Stimulated activated naive CD8-positive, alpha-beta T cell treated with anti-CD3 and anti-CD28 coated beads, Interleukin-15, amount 100 ng/mL, for 72 hours (primary cell): ENCODE data around the gene INAFM2.

Experiments
- ATAC-seq: fragments of 150-1000 bp; cut with Tn5 transposase; 2 replicates; pipeline ENCODE4 v1.10.0; 2021; ENCODE audit warnings: mild to moderate bottlenecking, moderate library complexity
- DNase-seq, 2 donors: peaks; one replicate each; pipeline ENCODE4 v3.0.0; 2021 to 2022
- H3K27ac Mint-ChIP-seq, 2 donors: one replicate each; pipeline ENCODE4 v1.8.0; 2022; ENCODE audit warnings: mild to moderate bottlenecking in 2 of 2, mixed read lengths in 2 of 2, moderate library complexity in 2 of 2
- H3K27me3 Mint-ChIP-seq: one replicate; pipeline ENCODE4 v1.8.0; 2022; ENCODE audit warnings: mixed read lengths
- H3K4me1 Mint-ChIP-seq: one replicate; pipeline ENCODE4 v1.8.0; 2022; ENCODE audit warnings: mild to moderate bottlenecking, mixed read lengths
- H3K4me3 Mint-ChIP-seq, 2 donors: one replicate each; pipeline ENCODE4 v1.8.0; 2022; ENCODE audit warnings: mild to moderate bottlenecking in 2 of 2, mixed read lengths in 2 of 2, moderate library complexity in 1 of 2
- H3K9me3 Mint-ChIP-seq, 2 donors: one replicate each; pipeline ENCODE4 v1.8.0; 2022; ENCODE audit warnings: mixed read lengths in 2 of 2

The INAFM2 gene

GRCh38 chr15:40323239-40323952 lies at the start of gene INAFM2:
Gene INAFM2 (plus strand): TSS chr15:40323692. CDS start chr15:40324056, 364 bp downstream.
- H3K27ac Mint-ChIP-seq = peak within 1 kb of the TSS in 1 of 2 donors; percentile 75
- peak; percentile 90 to 93 for DNase-seq
- peak; percentile 94 for ATAC-seq
- peaks cover 43% of the 10 kb centered on the region for H3K4me1 Mint-ChIP-seq
- H3K4me3 Mint-ChIP-seq = peak within 1 kb of the TSS; percentile 77 to 82
- H3K9me3 Mint-ChIP-seq = no peaks in the 10 kb centered on the region
- H3K27me3 Mint-ChIP-seq = no peaks in the 10 kb centered on the region

- DNase-seq = peak; percentile 88 to 89
- no peak overlapping the region for H3K4me3 Mint-ChIP-seq
- ATAC-seq = peak; percentile 66
- H3K9me3 Mint-ChIP-seq = no peaks in the 10 kb centered on the region
- no peak overlapping the region for H3K27ac Mint-ChIP-seq
- H3K27me3 Mint-ChIP-seq = peaks cover 39% of the 10 kb centered on the region
- H3K4me1 Mint-ChIP-seq = peaks cover 17% of the 10 kb centered on the region
Measured at GRCh38 chr15:40274350-40275274, 48.9 kb upstream of the INAFM2 start.

GRCh38 chr15:40275523-40275922 lies 48.0 kb upstream of the INAFM2 start:
- no peak for DNase-seq
- H3K9me3 Mint-ChIP-seq = no peaks in the 10 kb centered on the region
- H3K4me3 Mint-ChIP-seq = no peak overlapping the region
- peaks cover 48% of the 10 kb centered on the region for H3K27me3 Mint-ChIP-seq
- ATAC-seq = no peak
- H3K27ac Mint-ChIP-seq = no peak overlapping the region
- peaks cover 17% of the 10 kb centered on the region for H3K4me1 Mint-ChIP-seq

DNA sequence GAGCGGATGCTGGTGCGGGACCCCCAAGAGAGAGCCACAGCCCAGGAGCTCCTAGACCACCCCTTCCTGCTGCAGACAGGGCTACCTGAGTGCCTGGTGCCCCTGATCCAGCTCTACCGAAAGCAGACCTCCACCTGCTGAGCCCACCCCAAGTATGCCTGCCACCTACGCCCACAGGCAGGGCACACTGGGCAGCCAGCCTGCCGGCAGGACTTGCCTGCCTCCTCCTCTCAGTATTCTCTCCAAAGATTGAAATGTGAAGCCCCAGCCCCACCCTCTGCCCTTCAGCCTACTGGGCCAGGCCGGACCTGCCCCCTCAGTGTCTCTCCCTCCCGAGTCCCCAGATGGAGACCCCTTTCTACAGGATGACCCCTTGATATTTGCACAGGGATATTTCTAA lies 47.5 kb upstream of the INAFM2 start:
- Mint-ChIP-seq H3K27ac (no peak overlapping the region), H3K4me3 (no peak overlapping the region), H3K4me1 (peaks cover 19% of the 10 kb centered on the region), H3K27me3 (peaks cover 52% of the 10 kb centered on the region), H3K9me3 (no peaks in the 10 kb centered on the region)
- DNase-seq (no peak), ATAC-seq (no peak)

- no peak overlapping the region for H3K27ac Mint-ChIP-seq
Measured at GRCh38 chr15:40276927-40277326, 46.6 kb upstream of the INAFM2 start.

DNA sequence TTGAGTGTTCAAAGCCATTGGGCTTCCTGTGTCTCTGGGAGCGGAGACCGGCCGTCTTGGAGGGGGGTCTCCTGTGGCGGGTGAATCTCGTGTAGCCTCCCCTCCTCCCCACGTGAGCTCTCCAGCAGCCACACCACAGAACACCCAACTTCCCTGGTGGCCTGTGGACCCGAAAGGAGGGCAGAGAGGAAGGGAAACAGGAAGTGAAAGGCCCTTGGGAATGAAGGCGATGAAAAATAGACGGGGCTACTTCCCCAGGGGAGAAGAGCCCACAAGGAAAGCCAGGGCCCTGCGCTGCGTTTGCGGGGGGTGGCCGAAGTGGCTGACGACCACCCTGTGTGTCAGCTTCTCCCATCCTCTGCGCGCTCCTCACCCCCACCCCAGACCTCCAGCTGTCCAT lies 46.0 kb upstream of the INAFM2 start:
- ATAC-seq = no peak
- H3K9me3 Mint-ChIP-seq = no peaks in the 10 kb centered on the region
- H3K27me3 Mint-ChIP-seq = peaks cover 58% of the 10 kb centered on the region
- no peak for DNase-seq
- H3K4me3 Mint-ChIP-seq = no peak overlapping the region
- H3K4me1 Mint-ChIP-seq = peaks cover 23% of the 10 kb centered on the region
- no peak overlapping the region for H3K27ac Mint-ChIP-seq

More at GRCh38 chr15:40276927-40277326, 46.6 kb upstream of the INAFM2 start:
- Mint-ChIP-seq H3K27me3 (peaks cover 58% of the 10 kb centered on the region), H3K4me3 (no peak overlapping the region), H3K9me3 (no peaks in the 10 kb centered on the region), H3K4me1 (peaks cover 23% of the 10 kb centered on the region)
- DNase-seq (no peak), ATAC-seq (no peak)

DNA sequence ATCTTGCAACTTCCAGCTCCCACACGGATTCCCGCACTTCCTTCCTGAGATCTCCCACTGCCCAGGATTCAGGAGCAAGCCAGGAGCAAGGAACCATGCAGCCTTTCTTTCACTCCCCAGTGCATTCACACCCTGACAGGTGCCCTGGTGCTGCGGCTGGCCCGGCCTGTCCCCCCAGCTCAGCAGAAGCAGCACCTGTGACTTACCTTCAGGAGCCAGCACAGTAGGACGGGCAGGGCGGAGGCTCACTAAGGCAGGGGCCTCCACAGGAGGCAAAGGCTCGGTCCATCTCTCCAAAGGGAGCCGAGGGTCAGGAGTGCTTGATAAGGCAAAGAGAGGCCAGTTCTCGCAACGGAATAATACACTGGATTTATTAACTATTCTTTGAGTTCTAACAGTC lies 45.5 kb upstream of the INAFM2 start:
- Mint-ChIP-seq H3K27me3 (peaks cover 64% of the 10 kb centered on the region), H3K27ac (no peak overlapping the region), H3K4me1 (peaks cover 23% of the 10 kb centered on the region)

GRCh38 chr15:40279437-40280141 lies 43.9 kb upstream of the INAFM2 start:
- Mint-ChIP-seq H3K9me3 (no peaks in the 10 kb centered on the region), H3K4me1 (peaks cover 20% of the 10 kb centered on the region), H3K27me3 (peaks cover 77% of the 10 kb centered on the region), H3K4me3 (no peak overlapping the region), H3K27ac (no peak overlapping the region)
- ATAC-seq (peak; percentile 42), DNase-seq (peak; percentile 69 to 73)

More for the DNA sequence above, 45.5 kb upstream of the INAFM2 start:
- DNase-seq (no peak), ATAC-seq (no peak)
- Mint-ChIP-seq H3K9me3 (no peaks in the 10 kb centered on the region), H3K4me3 (no peak overlapping the region)

DNA sequence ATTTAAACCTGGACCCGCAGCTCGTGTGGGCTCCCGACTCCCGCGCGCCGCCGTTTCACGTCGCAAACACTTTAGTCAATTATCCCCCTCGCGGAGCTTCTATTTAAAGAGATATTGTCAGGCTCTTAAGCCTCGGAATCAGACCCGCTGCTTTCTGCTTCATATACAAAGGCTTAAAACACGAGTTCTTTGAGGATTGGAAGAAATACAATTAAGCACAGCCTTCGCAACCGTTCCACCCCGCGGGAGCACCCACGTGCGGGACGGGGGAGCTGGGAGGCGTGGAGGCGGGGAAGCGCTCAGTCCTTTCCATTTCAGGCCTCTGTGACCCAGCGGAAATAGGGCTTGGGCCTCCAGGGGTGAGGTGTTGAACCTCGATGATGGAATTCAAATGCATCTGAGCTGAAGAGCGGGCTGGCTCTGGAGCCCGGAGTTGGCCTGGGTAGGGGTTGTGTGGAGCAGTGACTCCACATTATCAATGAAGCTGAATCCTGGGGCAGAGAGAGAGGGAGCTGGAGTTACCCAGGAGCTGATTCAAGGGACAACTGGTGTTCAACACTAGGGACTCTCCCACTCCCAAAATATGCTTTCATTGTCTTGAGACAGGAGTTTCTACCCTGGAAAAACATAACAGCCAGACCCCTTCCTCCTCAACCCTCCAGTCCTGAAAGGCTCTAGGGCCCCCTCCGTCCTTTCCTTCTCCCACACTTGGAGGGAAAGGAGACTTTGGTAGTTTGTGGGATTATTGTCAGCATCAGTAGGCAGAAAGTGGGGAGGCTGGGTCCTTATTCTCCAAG lies 43.0 kb upstream of the INAFM2 start:
- DNase-seq = no peak
- ATAC-seq = no peak
- H3K9me3 Mint-ChIP-seq = no peaks in the 10 kb centered on the region
- peaks cover 77% of the 10 kb centered on the region for H3K27me3 Mint-ChIP-seq
- peaks cover 16% of the 10 kb centered on the region for H3K4me1 Mint-ChIP-seq
- peak overlapping the region in 1 of 2 donors; percentile 63 for H3K4me3 Mint-ChIP-seq
- H3K27ac Mint-ChIP-seq = no peak overlapping the region

DNA sequence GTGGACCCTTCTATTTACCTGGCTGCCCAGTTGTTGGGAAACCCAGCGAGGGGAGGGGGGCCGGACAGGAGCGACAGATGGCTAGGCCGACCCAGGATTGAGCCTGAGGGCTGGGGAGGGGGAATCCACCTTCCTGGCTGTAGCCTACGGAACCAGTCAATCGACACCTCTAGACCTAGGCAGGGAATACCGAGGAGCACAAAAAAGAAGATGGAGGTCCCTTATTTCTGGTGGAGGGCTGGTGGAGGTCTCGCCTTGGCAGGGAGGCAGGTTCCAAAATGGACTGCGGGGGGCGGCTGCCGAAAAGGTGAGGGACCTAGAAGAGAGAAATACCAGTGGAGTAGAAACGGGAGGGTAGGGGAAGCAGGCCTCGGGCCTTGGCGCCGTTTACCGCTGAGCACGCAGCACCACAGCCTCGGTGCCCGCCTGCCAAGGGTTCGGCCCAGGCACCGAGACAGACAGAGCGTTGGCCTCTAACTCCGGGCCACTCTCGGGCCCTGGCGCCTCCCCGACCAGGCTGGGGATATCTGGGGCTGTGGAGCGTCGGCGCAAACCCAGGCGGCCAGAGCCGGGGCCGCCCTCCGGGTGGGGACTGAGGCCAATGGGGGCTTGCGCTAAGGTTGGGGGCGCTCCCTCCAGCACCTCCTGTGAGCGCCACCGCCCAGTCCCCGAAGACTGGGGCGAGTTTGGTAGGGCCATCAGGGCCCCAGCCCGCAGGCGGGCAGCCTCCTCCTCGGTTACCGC lies 42.3 kb upstream of the INAFM2 start:
- ATAC-seq (peak; percentile 7), DNase-seq (no peak)
- Mint-ChIP-seq H3K4me3 (peak overlapping the region; percentile 17 to 63), H3K27me3 (peaks cover 71% of the 10 kb centered on the region), H3K9me3 (no peaks in the 10 kb centered on the region), H3K4me1 (peaks cover 22% of the 10 kb centered on the region), H3K27ac (no peak overlapping the region)

- no peaks in the 10 kb centered on the region for H3K9me3 Mint-ChIP-seq
- peaks cover 66% of the 10 kb centered on the region for H3K27me3 Mint-ChIP-seq
- peaks cover 21% of the 10 kb centered on the region for H3K4me1 Mint-ChIP-seq
- no peak overlapping the region for H3K27ac Mint-ChIP-seq
- H3K4me3 Mint-ChIP-seq = peak overlapping the region in 1 of 2 donors; percentile 39
- ATAC-seq (no peak), DNase-seq (no peak)
Measured at GRCh38 chr15:40281801-40282146, 41.7 kb upstream of the INAFM2 start.

GRCh38 chr15:40282147-40282868 lies 41.2 kb upstream of the INAFM2 start:
- peak overlapping the region; percentile 80 to 85 for H3K4me3 Mint-ChIP-seq
- peaks cover 16% of the 10 kb centered on the region for H3K4me1 Mint-ChIP-seq
- peaks cover 60% of the 10 kb centered on the region for H3K27me3 Mint-ChIP-seq
- H3K9me3 Mint-ChIP-seq = no peaks in the 10 kb centered on the region
- ATAC-seq (peak; percentile 74), DNase-seq (peak; percentile 56 to 67)
- no peak overlapping the region for H3K27ac Mint-ChIP-seq

DNA sequence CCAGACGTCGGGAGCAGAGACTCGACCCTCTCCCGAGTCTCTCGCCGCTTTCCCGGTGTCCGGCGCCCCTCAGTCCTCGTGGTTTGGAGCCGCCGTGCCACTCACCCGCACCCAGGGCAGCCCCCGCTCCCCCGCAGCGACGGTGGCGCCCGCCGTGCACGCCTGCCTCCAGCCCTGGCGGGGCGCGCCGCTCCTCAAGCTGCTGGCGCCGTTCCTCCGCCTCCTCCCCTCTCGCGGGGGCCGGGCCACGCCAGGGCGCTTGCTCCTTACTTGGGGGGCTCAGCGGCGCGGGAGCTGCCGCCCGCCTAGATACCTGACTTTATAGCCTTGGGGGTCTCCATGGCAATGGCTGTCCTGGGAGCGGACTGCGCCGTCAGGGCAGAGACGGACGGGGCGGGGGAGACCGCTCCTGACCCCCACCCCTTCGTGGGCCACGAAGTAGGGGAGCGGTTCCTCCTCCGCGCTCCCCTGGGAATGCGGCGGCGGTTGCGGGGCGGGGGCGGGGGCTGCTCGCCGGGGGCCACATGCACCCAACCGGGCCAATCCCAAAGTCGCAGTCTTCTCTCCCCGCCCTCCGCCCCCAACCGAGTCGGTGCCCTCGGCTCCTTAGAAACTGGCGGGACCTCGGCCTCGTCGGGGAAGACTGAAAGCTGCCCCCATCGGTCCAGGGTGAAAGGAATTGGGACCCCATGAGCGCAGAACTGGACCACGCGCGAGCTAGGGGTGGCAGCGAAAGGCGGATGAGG lies 40.5 kb upstream of the INAFM2 start, which contains the start of gene ANKRD63:
Gene ANKRD63, minus strand, starts transcription at position 196 of the 746 bp plus-strand sequence. CDS start 478 bp downstream, outside the sequence.
- Mint-ChIP-seq H3K27ac (no peak within 1 kb of the TSS), H3K4me3 (peak within 1 kb of the TSS; percentile 80 to 85), H3K27me3 (peaks cover 53% of the 10 kb centered on the region), H3K4me1 (peaks cover 14% of the 10 kb centered on the region), H3K9me3 (no peaks in the 10 kb centered on the region)
- DNase-seq (peak in 1 of 2 donors; percentile 43), ATAC-seq (peak; percentile 69)
